ELF-1 (cell line): Measurements from ENCODE around the gene PTPN3.
"Not testable (repeated sequence)": the region's sequence is repeated elsewhere in the genome, so short reads cannot be mapped to it uniquely, and the experiment has no call there.

Source experiments
- DNase-seq: peaks from one replicate; pipeline ENCODE4 v3.0.0-alpha.2; 2016; ENCODE audit warnings: low read depth, low spot score

PTPN3 gene

GRCh38 chr9:109344866-109345265 lies 153.2 kb downstream of the PTPN3 start:
- DNase-seq, result no peak

- no peak for DNase-seq
Observed at GRCh38 chr9:109342878-109343277, 155.2 kb downstream of the PTPN3 start.

- DNase-seq, result no peak
Observed at GRCh38 chr9:109341561-109341960, 156.5 kb downstream of the PTPN3 start.

DNA sequence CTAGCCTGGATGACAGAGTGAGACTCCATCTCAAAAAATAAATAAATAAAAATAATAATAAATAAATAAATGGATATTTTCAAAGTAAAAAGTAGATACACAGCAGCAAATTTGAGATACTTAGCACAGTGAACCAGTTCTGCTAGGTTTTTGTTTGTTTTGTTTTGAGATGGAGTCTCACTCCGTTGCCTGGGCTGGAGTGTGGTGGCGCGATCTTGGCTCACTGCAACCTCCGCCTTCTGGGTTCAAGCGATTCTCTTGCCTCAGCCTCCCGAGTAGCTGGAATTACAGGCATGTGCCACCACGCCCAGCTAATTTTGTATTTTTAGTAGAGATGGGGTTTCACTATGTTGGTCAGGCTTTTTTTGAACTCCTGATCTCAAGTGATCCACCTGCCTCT lies 157.1 kb downstream of the PTPN3 start:
- not testable (repeated sequence) for DNase-seq

DNA sequence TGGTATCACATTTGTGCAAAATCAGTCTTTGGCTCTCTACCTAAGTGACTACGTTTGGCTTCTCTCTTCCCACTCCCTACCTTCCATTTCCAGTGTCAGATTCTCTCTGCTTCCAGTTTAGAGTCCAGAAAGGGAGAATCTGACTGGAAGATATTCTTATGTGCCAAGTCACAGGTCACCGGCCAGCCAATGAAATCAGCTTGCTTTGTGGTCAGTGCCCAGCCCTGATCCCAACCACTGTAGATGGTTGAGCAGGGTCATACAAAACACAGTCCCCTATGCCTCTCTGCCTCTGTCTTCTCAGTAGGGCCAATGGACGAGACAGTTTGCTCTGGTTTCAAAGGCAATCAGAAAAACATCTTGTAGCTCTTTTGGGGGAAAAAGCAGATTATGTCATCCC lies 161.7 kb downstream of the PTPN3 start:
- no peak for DNase-seq

DNA sequence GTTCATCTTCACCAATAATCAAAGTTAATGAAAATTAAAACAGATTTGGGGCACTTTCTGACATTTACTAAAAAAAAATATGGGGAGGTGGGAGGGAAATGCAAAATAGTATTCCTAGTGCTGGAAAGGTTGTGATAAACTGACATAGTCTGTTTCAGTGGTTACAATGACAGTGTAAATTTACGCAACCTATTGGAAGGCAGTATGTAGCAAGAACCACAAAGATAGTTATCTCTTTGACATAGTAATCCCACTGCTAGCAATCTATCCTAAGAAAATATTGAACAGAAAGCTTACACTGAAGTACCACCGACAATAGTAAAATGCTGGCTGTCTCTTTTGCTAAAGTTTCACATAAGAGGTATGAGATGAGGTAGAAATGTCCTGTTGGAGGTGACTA lies 162.2 kb downstream of the PTPN3 start:
- DNase-seq, result no peak

GRCh38 chr9:109335121-109335520 lies 163.0 kb downstream of the PTPN3 start:
- DNase-seq, result no peak

- no peak for DNase-seq
Observed at GRCh38 chr9:109331353-109331752, 166.8 kb downstream of the PTPN3 start.

DNA sequence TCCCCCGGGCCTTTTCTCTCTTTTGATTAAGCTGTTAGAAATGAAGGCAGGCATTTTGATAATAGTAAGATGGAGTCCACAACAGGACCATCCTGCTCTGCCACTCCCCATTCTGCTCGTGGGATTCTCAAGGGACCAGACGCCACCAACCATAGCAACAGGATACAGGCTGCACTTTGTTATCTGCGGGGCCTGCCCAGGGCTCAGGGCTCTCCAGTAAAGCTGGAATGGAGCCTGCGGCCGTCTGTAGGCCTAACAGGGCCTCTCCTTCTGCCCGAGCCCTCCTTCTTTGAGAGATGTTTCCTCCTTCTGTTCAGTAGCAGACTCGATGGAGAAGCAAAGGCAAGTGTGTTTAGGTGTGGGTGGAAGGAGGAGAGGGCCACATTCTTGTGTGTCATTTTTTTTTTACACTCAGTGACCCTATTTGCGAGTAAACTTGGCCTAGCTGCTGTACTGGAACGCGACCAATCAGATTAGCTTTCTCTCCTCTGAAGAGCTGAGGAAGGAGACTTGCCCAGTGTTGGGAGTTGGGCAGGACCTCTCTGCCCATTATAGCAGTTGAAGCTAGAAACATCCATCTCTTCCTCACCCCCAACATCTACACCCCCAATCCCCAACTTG lies 168.4 kb downstream of the PTPN3 start:
- peak; percentile 23 for DNase-seq

GRCh38 chr9:109328978-109329637 lies 169.0 kb downstream of the PTPN3 start:
- no peak for DNase-seq
